Measurements from ENCODE around the gene PTPRM.

Gene PTPRM

GRCh38 chr18:8124232-8125146 is 557.4 kb downstream of the PTPRM start:
- intact Hi-C loops (cut with DNase I): no loop called here
- no peak for DNase-seq

- no peak for DNase-seq
- intact Hi-C loops (cut with DNase I): no loop called here
These were observed 563.0 kb downstream of the PTPRM start for GRCh38 chr18:8130096-8130495.

GRCh38 chr18:8133032-8133431 is 565.9 kb downstream of the PTPRM start:
- intact Hi-C loops (cut with DNase I): no loop called here
- DNase-seq: no peak

GRCh38 chr18:8133888-8134287 is 566.8 kb downstream of the PTPRM start:
- intact Hi-C loops (cut with DNase I): no loop called here
- DNase-seq: no peak

- no peak for DNase-seq
- intact Hi-C loops (cut with DNase I): no loop called here
These were observed 572.0 kb downstream of the PTPRM start for GRCh38 chr18:8139127-8139527.

- peak in 5 of 10 donors; percentile 24 to 73 (median 39) for DNase-seq
- intact Hi-C loops (cut with DNase I): no loop called here
These were observed 572.8 kb downstream of the PTPRM start for GRCh38 chr18:8139891-8140406.

GRCh38 chr18:8140841-8141501 is 573.9 kb downstream of the PTPRM start:
- no peak for DNase-seq
- intact Hi-C loops (cut with DNase I): no loop called here

GRCh38 chr18:8142131-8142711 is 575.1 kb downstream of the PTPRM start:
- no peak for DNase-seq

GRCh38 chr18:8142932-8143331 is 575.8 kb downstream of the PTPRM start:
- intact Hi-C loops (cut with DNase I): no loop called here
- no peak for DNase-seq

More at GRCh38 chr18:8142131-8142711, 575.1 kb downstream of the PTPRM start:
- intact Hi-C loops (cut with DNase I): no loop called here

GRCh38 chr18:8151181-8151580 is 584.1 kb downstream of the PTPRM start:
- intact Hi-C loops (cut with DNase I): no loop called here
- no peak for DNase-seq

- intact Hi-C loops (cut with DNase I): no loop called here
- no peak for DNase-seq
These were observed 586.9 kb downstream of the PTPRM start for GRCh38 chr18:8153887-8154583.

- no peak for DNase-seq
- intact Hi-C loops (cut with DNase I): no loop called here
These were observed 595.7 kb downstream of the PTPRM start for GRCh38 chr18:8162802-8163201.

GRCh38 chr18:8163286-8163959 is 596.3 kb downstream of the PTPRM start:
- no peak for DNase-seq
- intact Hi-C loops (cut with DNase I): no loop called here

GRCh38 chr18:8165095-8165494 is 598.0 kb downstream of the PTPRM start:
- intact Hi-C loops (cut with DNase I): no loop called here
- no peak for DNase-seq

- intact Hi-C loops (cut with DNase I): no loop called here
- DNase-seq: no peak
These were observed 599.9 kb downstream of the PTPRM start for GRCh38 chr18:8167026-8167425.

GRCh38 chr18:8167673-8168072 is 600.6 kb downstream of the PTPRM start:
- DNase-seq: no peak
- intact Hi-C loops (cut with DNase I): no loop called here

- intact Hi-C loops (cut with DNase I): no loop called here
These were observed 602.6 kb downstream of the PTPRM start for GRCh38 chr18:8169722-8170121.

GRCh38 chr18:8174771-8175170 is 607.7 kb downstream of the PTPRM start:
- no peak for DNase-seq
- intact Hi-C loops (cut with DNase I): no loop called here

More at GRCh38 chr18:8169722-8170121, 602.6 kb downstream of the PTPRM start:
- no peak for DNase-seq

- no peak for DNase-seq
- intact Hi-C loops (cut with DNase I): no loop called here
These were observed 608.5 kb downstream of the PTPRM start for GRCh38 chr18:8175501-8176061.

GRCh38 chr18:8176109-8176508 is 609.0 kb downstream of the PTPRM start:
- intact Hi-C loops (cut with DNase I): no loop called here
- DNase-seq: no peak
